GM18517 (cell line): ENCODE data around the gene TNFRSF14.

Source experiments
- ATAC-seq: cut with Tn5 transposase; IDR thresholded peaks from one replicate; pipeline ENCODE4 v1.9.1; 2021; ENCODE audit warnings: mild to moderate bottlenecking, moderate library complexity; ENCODE audit not compliant: unreplicated experiment

Gene TNFRSF14

GRCh38 chr1:2523191-2523890 is 32.8 kb upstream of the TNFRSF14 start:
- ATAC-seq = no peak

GRCh38 chr1:2523891-2524609 is 32.1 kb upstream of the TNFRSF14 start:
- no peak for ATAC-seq

- ATAC-seq = no peak
Observed at GRCh38 chr1:2525572-2525919, 30.6 kb upstream of the TNFRSF14 start.

GRCh38 chr1:2525920-2526823 is 30.0 kb upstream of the TNFRSF14 start, which contains the start of gene PANK4:
TSS of gene PANK4 (minus strand) at chr1:2526596. CDS start at chr1:2526587, 9 bp downstream.
- ATAC-seq = peak; percentile 83

GRCh38 chr1:2526824-2527555 is 29.2 kb upstream of the TNFRSF14 start:
- peak; percentile 30 for ATAC-seq

GRCh38 chr1:2527556-2527860 is 28.7 kb upstream of the TNFRSF14 start:
- no peak for ATAC-seq

GRCh38 chr1:2528016-2528415 is 28.2 kb upstream of the TNFRSF14 start:
- no peak for ATAC-seq

GRCh38 chr1:2528611-2528965 is 27.6 kb upstream of the TNFRSF14 start:
- no peak for ATAC-seq

- ATAC-seq = no peak
Observed at GRCh38 chr1:2528966-2529783, 27.0 kb upstream of the TNFRSF14 start.

GRCh38 chr1:2529784-2530512 is 26.2 kb upstream of the TNFRSF14 start, which contains the start of gene HES5:
TSS of gene HES5 (minus strand) at chr1:2530263. CDS start at chr1:2530164, 99 bp downstream.
- ATAC-seq = no peak

GRCh38 chr1:2530513-2531361 is 25.4 kb upstream of the TNFRSF14 start:
- no peak for ATAC-seq

GRCh38 chr1:2532485-2533160 is 23.5 kb upstream of the TNFRSF14 start:
- no peak for ATAC-seq

- ATAC-seq = no peak
Observed at GRCh38 chr1:2533365-2533764, 22.8 kb upstream of the TNFRSF14 start.

- ATAC-seq = no peak
Observed at GRCh38 chr1:2534315-2534686, 21.9 kb upstream of the TNFRSF14 start.

GRCh38 chr1:2534687-2535441 is 21.3 kb upstream of the TNFRSF14 start:
- ATAC-seq = no peak

GRCh38 chr1:2535455-2535854 is 20.7 kb upstream of the TNFRSF14 start:
- ATAC-seq = no peak

GRCh38 chr1:2535981-2536380 is 20.2 kb upstream of the TNFRSF14 start:
- no peak for ATAC-seq
